Erythroblast (primary cell): Measurements from ENCODE around the gene SLC44A3.

Source experiments
- GATA1 ChIP-seq: IDR thresholded peaks from 2 replicates; pipeline ENCODE4 v1.6.1; 2011; ENCODE audit warnings: low read depth, mild to moderate bottlenecking, control low read depth, low read length, moderate library complexity
- POLR2A ChIP-seq: IDR thresholded peaks from 2 replicates; pipeline ENCODE4 v1.6.1; 2011; ENCODE audit warnings: mild to moderate bottlenecking, low read length

GRCh38 chr1:94854458-94855306, 34.5 kb downstream of the SLC44A3 start:
- TF ChIP-seq POLR2A = no peak
- TF ChIP-seq GATA1 = no peak
